ENCODE data around the gene DLGAP3.

- TF ChIP-seq POLR2A (IDR thresholded peaks at IDR 0.05) (no peak), CTCF (IDR thresholded peaks at IDR 0.05) (no peak)
These were observed 4.5 kb downstream of the DLGAP3 start for GRCh38 chr1:34924759-34925555.
